Endometrium (tissue), 2 donors: Measurements from ENCODE around the gene CHST7.
A peak's percentile ranks its signal among the peaks of the same experiment; 100 is the strongest.

Source experiments
- FAIRE-seq: peaks from 2 replicates; lab custom pipeline; 2012; peaks lifted over from hg19 to GRCh38; lab: Jason Lieb, UNC
- donor health status: control.
- donor health status: control.

Gene CHST7

GRCh38 chrX:46610070-46610658, 36.6 kb downstream of the CHST7 start:
- no peak for FAIRE-seq

DNA sequence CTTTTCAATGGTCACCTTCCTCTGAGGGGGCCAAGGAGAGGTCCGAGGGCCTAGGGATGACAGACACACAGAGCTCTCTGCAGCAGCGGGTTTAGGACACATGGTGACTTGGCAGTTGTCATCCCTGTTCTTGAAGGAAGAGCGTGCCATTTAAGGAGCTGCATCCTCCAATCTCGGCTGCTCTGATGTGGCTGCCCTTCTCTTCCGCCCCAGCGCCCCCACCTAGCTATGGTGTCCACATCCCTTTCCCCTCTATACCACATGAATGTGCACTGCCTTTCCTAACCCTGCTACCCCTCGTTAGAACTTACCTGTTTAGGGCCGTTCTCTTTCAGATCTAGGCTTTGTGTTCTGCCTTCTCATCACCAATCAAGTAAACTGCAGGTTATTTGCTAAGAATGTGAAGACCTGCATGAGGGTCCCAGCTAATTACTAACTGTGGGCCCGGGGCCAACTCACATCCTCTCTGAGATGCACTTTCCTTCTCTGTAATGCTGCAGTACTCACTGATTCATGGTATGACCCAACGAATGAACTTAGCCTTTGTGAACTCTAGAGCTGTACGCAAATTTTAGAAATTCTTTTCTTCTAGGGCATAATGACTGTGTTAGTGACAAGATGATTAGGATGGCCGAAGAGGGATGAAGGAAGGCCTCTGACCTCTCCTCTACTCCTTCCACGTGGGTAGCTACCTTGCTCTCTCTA, 38.2 kb downstream of the CHST7 start:
- FAIRE-seq: no peak

DNA sequence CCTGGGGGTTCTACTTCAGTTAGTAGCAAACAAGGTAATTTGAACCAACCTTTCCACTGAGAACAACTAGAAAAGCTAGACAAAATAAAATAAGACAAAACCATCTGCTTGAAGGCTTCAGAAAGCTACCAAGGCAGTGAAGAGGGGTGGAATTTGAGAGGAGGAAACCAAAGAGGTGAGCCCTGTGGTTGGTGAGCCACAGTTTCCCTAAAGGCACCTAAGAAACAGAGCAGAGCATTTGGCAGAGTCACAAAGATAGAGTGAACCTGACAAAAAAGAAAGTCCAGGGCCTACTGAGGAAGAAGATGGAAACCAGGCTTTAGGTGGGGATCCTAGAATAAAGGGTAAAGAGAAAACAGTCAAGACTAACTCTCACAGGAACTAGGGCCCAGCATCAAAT, 44.3 kb downstream of the CHST7 start:
- FAIRE-seq: no peak

- no peak for FAIRE-seq
Measured at GRCh38 chrX:46618947-46619346, 45.4 kb downstream of the CHST7 start.

GRCh38 chrX:46620505-46620904, 46.9 kb downstream of the CHST7 start:
- no peak for FAIRE-seq

GRCh38 chrX:46621572-46621971, 48.0 kb downstream of the CHST7 start:
- no peak for FAIRE-seq

- no peak for FAIRE-seq
Measured at GRCh38 chrX:46624090-46624786, 50.7 kb downstream of the CHST7 start.

DNA sequence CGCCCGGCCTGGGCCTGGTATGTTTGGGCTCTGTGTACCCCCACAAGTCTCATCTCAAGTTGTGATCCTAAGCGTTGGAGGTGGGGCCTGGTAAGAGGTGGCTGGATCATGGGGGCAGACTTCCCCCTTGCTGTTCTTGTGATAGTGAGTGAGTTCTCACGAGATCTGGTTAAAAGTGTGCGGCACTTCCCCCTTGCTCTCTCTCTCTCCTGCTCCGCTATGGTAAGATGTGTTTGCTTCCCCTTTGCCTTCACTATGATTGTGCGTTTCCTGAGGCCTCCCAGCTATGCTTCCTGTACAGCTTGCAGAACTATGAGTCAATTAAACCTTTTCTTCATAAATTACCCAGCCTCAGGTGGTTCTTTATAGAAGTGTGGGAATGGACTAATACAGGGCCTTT, 53.0 kb downstream of the CHST7 start:
- no peak for FAIRE-seq

DNA sequence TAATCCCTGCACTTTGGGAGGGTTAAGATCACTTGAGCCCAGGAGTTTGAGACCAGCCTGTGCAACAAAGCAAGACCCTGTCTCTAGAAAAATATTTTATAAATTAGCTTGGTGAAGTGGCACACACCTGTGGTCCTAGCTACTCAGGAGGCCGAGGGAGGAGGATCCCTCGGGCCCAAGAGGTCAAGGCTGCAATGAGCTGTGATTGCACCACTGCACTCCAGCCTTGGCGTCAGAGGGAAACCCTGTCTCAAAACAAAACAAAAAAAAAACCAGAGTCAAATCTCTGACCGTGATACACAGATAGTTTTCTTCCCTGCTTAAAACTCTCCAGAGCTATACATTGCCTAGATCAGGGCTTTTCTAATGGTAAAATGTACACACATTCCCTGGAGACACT, 53.5 kb downstream of the CHST7 start:
- FAIRE-seq: no peak

DNA sequence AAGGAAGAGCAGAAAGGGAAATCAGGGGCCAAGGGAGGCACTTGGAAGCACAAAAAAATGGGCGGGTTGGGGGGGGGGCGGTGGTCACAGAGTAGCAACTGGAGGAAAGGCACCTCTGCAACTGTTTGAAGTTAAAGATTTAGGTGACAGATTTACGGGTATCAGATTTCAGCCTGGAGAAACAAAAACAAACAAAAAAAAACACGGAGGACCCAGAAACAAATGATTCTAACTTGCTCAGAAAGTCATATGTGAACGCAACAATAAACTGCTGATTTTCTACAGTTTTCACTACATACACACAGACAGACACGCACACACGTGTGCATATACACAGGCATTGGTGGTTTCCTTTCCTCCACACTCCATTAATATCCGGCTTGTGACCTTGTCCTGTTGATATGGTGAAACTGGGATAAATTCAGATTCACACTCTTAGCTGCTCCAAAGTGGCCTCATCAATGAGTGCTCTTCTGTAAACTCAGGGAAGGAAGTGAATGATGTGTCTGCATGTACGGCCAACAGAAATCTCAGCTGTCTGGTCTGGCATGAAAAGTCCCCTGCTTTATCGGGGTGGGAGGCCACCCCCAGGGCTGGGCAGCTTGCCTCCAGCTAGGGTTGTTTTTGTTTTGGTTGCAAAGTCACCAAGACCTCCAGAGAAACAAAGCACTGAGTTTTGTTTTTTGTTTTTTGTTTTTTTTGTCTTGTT, 54.3 kb downstream of the CHST7 start:
- FAIRE-seq: no peak

DNA sequence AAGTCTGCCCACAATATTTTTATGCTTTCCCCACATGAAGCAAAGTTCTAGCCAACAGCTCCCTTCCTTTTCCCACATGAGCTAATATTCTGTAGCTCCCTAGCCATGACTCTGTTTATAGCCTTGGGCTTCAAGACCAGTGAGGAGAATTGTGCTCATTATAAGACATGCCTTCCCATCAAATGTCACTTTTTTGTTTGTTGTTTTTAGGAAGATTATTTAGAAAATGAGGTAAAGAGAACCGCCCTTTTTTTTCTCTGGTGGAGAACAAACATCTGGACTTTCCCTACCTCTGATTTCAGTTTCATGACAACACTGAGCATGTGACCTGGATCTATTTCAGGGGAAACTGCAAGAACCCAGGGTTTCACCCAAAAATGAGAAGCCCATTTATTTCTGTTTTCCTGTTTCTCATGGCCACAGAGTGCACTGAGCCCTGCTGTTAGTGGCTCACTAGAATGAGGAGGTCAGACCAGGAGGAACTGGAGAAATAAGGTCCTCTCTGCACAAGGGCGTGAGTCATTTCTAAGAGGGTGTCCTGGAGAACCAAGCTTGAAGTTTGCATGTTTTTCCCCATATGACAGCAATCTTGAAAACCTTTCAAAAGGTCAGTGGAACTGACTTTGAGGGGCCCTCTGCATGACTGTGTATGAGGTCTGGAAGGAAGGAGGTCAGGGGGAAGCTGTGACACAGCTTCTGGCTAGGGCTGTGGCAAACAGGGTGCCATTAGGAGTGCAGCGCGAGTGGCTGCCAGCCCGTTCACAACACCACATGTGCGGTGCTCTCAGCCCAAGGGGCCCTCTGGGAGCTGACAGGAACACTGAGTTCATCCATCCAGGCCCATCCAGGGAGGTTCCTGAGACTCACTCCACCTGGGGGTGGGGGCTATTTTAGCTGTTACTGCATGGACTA, 55.2 kb downstream of the CHST7 start:
- FAIRE-seq: peak; percentile 31

DNA sequence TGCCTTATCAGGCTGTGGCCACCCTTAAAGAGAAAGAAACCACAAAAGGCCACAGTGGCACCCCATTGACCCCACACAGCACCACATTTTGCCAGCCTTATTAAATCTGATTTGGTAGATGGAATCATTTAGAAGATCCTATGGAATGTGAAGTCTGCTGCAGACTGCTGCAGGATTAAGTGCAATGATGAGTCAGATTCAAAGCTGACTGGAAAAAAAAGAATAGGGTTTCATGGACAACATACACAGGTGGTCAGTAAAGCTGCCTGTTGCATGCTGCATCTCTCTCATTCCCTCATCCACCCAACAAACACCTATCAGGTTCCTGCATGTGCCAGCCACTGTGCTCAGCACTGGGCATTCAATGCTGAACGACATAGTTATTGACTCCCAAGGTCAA, 56.6 kb downstream of the CHST7 start:
- FAIRE-seq: no peak

DNA sequence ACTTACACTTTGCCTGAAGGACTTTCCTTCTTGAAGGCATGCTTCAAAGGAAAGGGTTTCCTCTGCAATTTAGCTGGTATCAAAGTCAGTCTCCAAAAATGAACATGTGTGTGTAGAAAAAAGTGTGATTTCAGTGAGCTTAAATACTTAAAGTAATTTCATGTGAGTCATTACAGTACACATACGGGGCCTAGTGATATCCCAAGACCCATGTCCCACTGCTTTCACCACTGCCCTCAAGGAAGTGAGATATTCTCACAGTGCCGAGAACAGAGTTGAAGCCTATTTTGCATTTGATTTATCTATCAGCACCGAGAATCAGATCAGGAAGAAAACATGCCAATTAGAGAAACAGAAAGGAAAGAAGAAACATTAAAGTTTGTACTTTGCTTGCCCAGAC, 61.0 kb downstream of the CHST7 start:
- no peak for FAIRE-seq

DNA sequence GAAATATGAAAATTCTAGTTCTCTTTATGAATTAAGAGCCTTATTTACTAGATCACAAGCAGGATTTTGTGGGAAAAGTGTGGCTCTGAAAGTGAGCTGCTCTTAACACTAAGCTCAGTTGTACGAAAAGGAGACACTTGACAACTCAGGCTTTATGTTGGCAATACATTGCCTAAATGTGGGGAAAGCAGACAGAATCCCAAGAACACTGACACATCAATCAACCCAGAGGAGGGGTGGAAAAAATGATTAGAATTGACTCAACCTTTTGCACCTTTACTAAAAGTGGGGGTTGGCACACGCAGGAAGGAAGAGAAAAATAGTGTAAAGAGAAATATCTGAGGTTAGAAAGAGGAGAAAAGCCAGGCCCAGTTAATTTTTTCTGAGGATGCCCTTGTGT, 61.6 kb downstream of the CHST7 start:
- no peak for FAIRE-seq

GRCh38 chrX:46636223-46636622, 62.7 kb downstream of the CHST7 start:
- no peak for FAIRE-seq

DNA sequence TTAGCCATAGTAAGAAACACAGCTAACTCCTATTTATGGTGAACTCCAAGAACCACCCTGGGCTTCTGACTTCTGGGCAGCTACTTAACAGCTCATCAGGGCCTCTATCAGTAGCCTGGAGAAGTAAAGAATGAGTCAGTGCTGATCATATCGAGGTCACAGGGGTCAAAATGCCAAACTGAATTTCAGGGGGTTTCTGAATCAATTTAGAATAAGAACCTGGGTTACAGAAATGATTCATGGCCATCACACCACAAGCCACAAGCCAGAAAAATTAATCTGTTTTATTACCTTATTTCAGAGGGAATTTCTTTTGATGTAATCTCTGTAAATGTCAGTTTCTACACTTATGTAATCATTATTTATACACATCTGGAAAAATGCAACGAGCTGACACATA, 64.4 kb downstream of the CHST7 start:
- FAIRE-seq: no peak

GRCh38 chrX:46642145-46642544, 68.6 kb downstream of the CHST7 start:
- FAIRE-seq: no peak

DNA sequence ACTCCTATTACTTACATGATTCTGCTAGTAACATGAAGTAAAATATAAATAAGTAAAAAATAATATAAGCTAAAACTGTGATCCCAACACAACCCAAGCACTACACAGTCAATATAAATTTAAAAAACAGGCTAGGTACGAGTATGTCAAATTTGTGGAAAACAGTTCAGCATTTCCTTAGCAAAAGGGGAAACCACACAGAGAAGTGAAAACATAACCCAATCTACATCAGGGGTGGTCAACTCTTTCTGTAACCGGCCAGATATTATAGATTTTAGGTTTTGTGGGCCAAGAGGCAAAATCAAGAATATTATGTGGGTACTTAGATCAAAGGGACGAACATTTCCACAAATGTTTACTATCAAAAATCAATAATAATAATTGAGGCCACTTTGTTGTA, 70.1 kb downstream of the CHST7 start:
- no peak for FAIRE-seq

GRCh38 chrX:46645614-46646013, 72.0 kb downstream of the CHST7 start:
- FAIRE-seq: no peak

DNA sequence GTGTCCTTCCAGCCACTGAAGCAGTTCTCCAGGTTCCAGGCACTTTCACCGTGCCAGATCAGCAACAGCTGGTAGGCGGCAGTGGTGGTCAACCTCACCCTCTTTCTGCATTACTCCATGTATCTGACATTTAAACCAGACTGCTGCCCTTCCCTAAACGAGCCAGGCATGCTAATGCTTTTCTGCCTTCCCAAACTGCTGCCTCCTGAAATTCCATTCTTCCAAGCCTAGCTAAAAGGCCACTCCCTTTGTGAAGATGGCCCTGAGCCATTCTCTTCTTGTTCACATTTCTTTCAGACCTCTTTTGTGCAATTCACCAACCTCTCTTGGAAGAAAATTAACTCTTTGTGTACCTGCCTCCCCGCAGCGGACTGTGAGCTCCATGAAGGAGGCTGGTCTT, 73.7 kb downstream of the CHST7 start:
- no peak for FAIRE-seq
